HL-60 (cell line): ENCODE measurements around the gene USP43.
"Not testable (repeated sequence)": the region's sequence is repeated elsewhere in the genome, so short reads cannot be mapped to it uniquely, and the experiment has no call there.

Experiments used
- GABPA ChIP-seq: IDR thresholded peaks from 2 replicates; pipeline ENCODE4 v1.6.1; 2012; ENCODE audit warnings: low read depth
- TF ChIP-seq, protein P1 (sequence below): IDR thresholded peaks from one replicate; pipeline ENCODE4 v1.5.1; 2011; ENCODE audit warnings: low read length, control low read depth, inconsistent platforms; ENCODE audit not compliant: insufficient read depth
- TF ChIP-seq, protein P2 (sequence below): IDR thresholded peaks from 2 replicates; pipeline ENCODE4 v1.6.1; 2012; ENCODE audit warnings: low read depth; ENCODE audit not compliant: insufficient replicate concordance

GRCh38 chr17:9607058-9607457 is 38.3 kb upstream of the USP43 start:
- TF ChIP-seq, protein P1, sequence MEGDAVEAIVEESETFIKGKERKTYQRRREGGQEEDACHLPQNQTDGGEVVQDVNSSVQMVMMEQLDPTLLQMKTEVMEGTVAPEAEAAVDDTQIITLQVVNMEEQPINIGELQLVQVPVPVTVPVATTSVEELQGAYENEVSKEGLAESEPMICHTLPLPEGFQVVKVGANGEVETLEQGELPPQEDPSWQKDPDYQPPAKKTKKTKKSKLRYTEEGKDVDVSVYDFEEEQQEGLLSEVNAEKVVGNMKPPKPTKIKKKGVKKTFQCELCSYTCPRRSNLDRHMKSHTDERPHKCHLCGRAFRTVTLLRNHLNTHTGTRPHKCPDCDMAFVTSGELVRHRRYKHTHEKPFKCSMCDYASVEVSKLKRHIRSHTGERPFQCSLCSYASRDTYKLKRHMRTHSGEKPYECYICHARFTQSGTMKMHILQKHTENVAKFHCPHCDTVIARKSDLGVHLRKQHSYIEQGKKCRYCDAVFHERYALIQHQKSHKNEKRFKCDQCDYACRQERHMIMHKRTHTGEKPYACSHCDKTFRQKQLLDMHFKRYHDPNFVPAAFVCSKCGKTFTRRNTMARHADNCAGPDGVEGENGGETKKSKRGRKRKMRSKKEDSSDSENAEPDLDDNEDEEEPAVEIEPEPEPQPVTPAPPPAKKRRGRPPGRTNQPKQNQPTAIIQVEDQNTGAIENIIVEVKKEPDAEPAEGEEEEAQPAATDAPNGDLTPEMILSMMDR, result not testable (repeated sequence)
- TF ChIP-seq, protein P2, sequence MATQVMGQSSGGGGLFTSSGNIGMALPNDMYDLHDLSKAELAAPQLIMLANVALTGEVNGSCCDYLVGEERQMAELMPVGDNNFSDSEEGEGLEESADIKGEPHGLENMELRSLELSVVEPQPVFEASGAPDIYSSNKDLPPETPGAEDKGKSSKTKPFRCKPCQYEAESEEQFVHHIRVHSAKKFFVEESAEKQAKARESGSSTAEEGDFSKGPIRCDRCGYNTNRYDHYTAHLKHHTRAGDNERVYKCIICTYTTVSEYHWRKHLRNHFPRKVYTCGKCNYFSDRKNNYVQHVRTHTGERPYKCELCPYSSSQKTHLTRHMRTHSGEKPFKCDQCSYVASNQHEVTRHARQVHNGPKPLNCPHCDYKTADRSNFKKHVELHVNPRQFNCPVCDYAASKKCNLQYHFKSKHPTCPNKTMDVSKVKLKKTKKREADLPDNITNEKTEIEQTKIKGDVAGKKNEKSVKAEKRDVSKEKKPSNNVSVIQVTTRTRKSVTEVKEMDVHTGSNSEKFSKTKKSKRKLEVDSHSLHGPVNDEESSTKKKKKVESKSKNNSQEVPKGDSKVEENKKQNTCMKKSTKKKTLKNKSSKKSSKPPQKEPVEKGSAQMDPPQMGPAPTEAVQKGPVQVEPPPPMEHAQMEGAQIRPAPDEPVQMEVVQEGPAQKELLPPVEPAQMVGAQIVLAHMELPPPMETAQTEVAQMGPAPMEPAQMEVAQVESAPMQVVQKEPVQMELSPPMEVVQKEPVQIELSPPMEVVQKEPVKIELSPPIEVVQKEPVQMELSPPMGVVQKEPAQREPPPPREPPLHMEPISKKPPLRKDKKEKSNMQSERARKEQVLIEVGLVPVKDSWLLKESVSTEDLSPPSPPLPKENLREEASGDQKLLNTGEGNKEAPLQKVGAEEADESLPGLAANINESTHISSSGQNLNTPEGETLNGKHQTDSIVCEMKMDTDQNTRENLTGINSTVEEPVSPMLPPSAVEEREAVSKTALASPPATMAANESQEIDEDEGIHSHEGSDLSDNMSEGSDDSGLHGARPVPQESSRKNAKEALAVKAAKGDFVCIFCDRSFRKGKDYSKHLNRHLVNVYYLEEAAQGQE, result not testable (repeated sequence)
- not testable (repeated sequence) for TF ChIP-seq GABPA
